ENCODE measurements around the gene PALLD.

- no peak for TF ChIP-seq TAF1 (IDR thresholded peaks at IDR 0.05; ENCODE audit: low read depth)
- no peak for TF ChIP-seq CTCF (IDR thresholded peaks at IDR 0.05; ENCODE audit: poor library complexity, severe bottlenecking)
- TF ChIP-seq POLR2AphosphoS5 (IDR thresholded peaks at IDR 0.05), result no peak
- no peak for TF ChIP-seq RAD21 (conservative IDR thresholded peaks at IDR 0.05)
Observed at GRCh38 chr4:168630445-168631187, 133.8 kb downstream of the PALLD start.
